Heart left ventricle (tissue), 16 donors: ENCODE results near the gene RGS6. TPM values are rescaled to one million over a fixed set of nuclear protein-coding genes. Genes with fewer than 3 reads are reported as not detected.
A peak's percentile ranks its signal among the peaks of the same experiment; 100 is the strongest.

ENCODE experiments used
- ATAC-seq, 4 donors: fragments of 200-7000 bp; cut with Tn5 transposase; one replicate each; pipeline ENCODE4 v1.9.1; 2020 to 2022; ENCODE audit warnings: moderate library complexity in 4 of 4, mild to moderate bottlenecking in 3 of 4, moderate number of reproducible peaks in 1 of 4
- DNase-seq, 5 donors: peaks; one replicate each; pipeline ENCODE4 v3.0.0-alpha.2; 2020
- H3K27ac ChIP-seq, 12 donors: fragments of 200-600 bp; sonication (generic) in 4 of 12; one replicate each; pipeline versions ENCODE4 v1.5.0 to v1.8.0; 2016 to 2022; ENCODE audit warnings: mild to moderate bottlenecking in 2 of 12
- H3K27me3 ChIP-seq, 9 donors: fragments of 200-600 bp; sonication (generic) in 2 of 9; one replicate each; pipeline versions ENCODE4 v1.5.1 to v1.8.0; 2016 to 2022; ENCODE audit warnings: mild to moderate bottlenecking in 3 of 9
- H3K36me3 ChIP-seq, 9 donors: fragments of 200-600 bp; sonication (generic) in 2 of 9; one replicate each; pipeline versions ENCODE4 v1.5.0 to v1.8.0; 2018 to 2022; ENCODE audit warnings: mild to moderate bottlenecking in 2 of 9
- H3K4me1 ChIP-seq, 12 donors: fragments of 200-600 bp; sonication (generic) in 4 of 12; one replicate each; pipeline versions ENCODE4 v1.5.0 to v1.8.0; 2016 to 2022; ENCODE audit warnings: mild to moderate bottlenecking in 3 of 12
- H3K4me3 ChIP-seq, 12 donors: fragments of 200-600 bp; sonication (generic) in 4 of 12; one replicate each; pipeline versions ENCODE4 v1.5.0 to v1.8.0; 2017 to 2022; ENCODE audit warnings: mild to moderate bottlenecking in 9 of 12, moderate library complexity in 4 of 12
- H3K9me3 ChIP-seq, 12 donors: fragments of 200-600 bp; sonication (generic) in 4 of 12; one replicate each; pipeline versions ENCODE4 v1.5.0 to v1.8.0; 2016 to 2022; ENCODE audit warnings: mild to moderate bottlenecking in 1 of 12
- CTCF ChIP-seq, 12 donors: fragments of 200-600 bp; sonication (generic) in 4 of 12; IDR thresholded peaks; one replicate each; pipeline versions ENCODE4 v1.5.0 to v1.8.0; 2018 to 2022; ENCODE audit warnings: antibody characterized with exemption in 12 of 12, mild to moderate bottlenecking in 5 of 12
- POLR2A ChIP-seq, 2 donors: fragments of 450-650 bp; IDR thresholded peaks; one replicate each; pipeline ENCODE4 v1.6.1; 2017; ENCODE audit warnings: antibody characterized with exemption in 2 of 2, mild to moderate bottlenecking in 2 of 2, moderate library complexity in 2 of 2
- WGBS, 4 donors: extraction: QIAGEN DNeasy Blood & Tissue Kit in 2 of 4; methylation state at CpG; one replicate each; pipeline versions ENCODE4 v1.1.5 to v1.1.7; 2013 to 2018; 5-methylcytosine and 5-hydroxymethylcytosine counted together
- intact Hi-C, 10 donors: fragments of 100-400 bp; cut with DNase I; formaldehyde crosslinking; loops; one replicate each; pipeline versions ENCODE4 v1.11.1 to v1.14.2; 2022
- polyA plus RNA-seq, 2 donors: library from polyadenylated mRNA; stranded (reverse); fragments of 200-250 nt; gene quantifications; one replicate each; pipeline ENCODE4 v1.2.3, GENCODE V29; 2013
- total RNA-seq, 9 donors: library from RNA; depleted of rRNA in 2 of 9; stranded (reverse); fragments of >200 nt in 2 of 9; fragmentation: NEBNext Ultra II Directional in 3 of 9; extraction: Animal tissue kit (Norgen Biotek cat#: 25700) in 3 of 9; gene quantifications; one replicate each; pipeline versions ENCODE4 v1.1.0 to v1.2.4, GENCODE V29; 2016 to 2023
- donor health status: ischemic (EF 13 %, LVEDD 7.1; RV severe dilation, severe dysfunction).
- donor health status: healthy with polysubstance abuse.
- donor health status: DM: no; HTN: yes; CAD: no.
- donor health status: DM: no; HTN: no; CAD: no.
- donor health status: ischemic (EF 25% LVEDD 6.9; RV normal size, moderate dysfunction).
- donor health status: ischemic (EF 25% LVEDD 5.7; RV mildly dilated, moderate dysfunction).
- donor health status: healthy.
- donor health status: DM: yes; HTN: yes; CAD: no.
- donor health status: ischemic (EF 35%, LVEDD 5.7; RV mildly dilated, moderate dysfunction).
- donor health status: nonischemic (EF 11% LVEDD 7.7; RV severe dilation, severe dysfunction).
- donor health status: DM: yes; HTN: yes; CAD: no.
- donor health status: PGD.
- donor health status: ischemic (EF 29% LVEDD 5.4; RV normal size, mild dysfunction).
- donor health status: nonischemic (EF 23%, LVEDD 6.1; RV moderate dilation, normal function).

Gene RGS6
- total and polyA plus RNA-seq, 11 donors, result 1.3 to 25.4 (median 15.1) TPM

- Histone ChIP-seq H3K4me3 (no peak overlapping the region), H3K4me1 (peaks cover 0 to 8% (median 0%) of the 10 kb centered on the region in 12 donors), H3K9me3 (no peaks in the 10 kb centered on the region), H3K27me3 (no peaks in the 10 kb centered on the region), H3K27ac (no peak overlapping the region), H3K36me3 (no peaks in the 10 kb centered on the region)
- TF ChIP-seq POLR2A (IDR thresholded peaks at IDR 0.05) (no peak), CTCF (IDR thresholded peaks at IDR 0.05) (no peak)
- intact Hi-C loops, result no loop called here
- ATAC-seq (no peak), DNase-seq (no peak)
- 78 to 87% (median 82%) methylated on average over 4 of the region's 4 CpGs for WGBS, 4 donors
Measured at GRCh38 chr14:72196237-72197015, 264.2 kb downstream of the RGS6 start.

GRCh38 chr14:72201645-72202044 lies 269.4 kb downstream of the RGS6 start:
- no peaks in the 10 kb centered on the region for H3K9me3 ChIP-seq
- H3K27ac ChIP-seq, result no peak overlapping the region
- ATAC-seq (no peak), DNase-seq (no peak)
- no peaks in the 10 kb centered on the region for H3K27me3 ChIP-seq
- no peaks in the 10 kb centered on the region for H3K36me3 ChIP-seq
- TF ChIP-seq CTCF (IDR thresholded peaks at IDR 0.05) (no peak), POLR2A (IDR thresholded peaks at IDR 0.05) (no peak)
- H3K4me1 ChIP-seq, result peaks cover 0 to 8% (median 0%) of the 10 kb centered on the region in 12 donors
- no peak overlapping the region for H3K4me3 ChIP-seq
- intact Hi-C loops, result no loop called here

GRCh38 chr14:72213424-72213823 lies 281.2 kb downstream of the RGS6 start:
- no peak for ATAC-seq
- Histone ChIP-seq H3K9me3 (no peaks in the 10 kb centered on the region), H3K4me1 (peaks cover 0 to 4% (median 0%) of the 10 kb centered on the region in 12 donors), H3K36me3 (no peaks in the 10 kb centered on the region), H3K27me3 (no peaks in the 10 kb centered on the region), H3K4me3 (no peak overlapping the region), H3K27ac (no peak overlapping the region)
- intact Hi-C loops, result no loop called here
- TF ChIP-seq CTCF (IDR thresholded peaks at IDR 0.05) (no peak), POLR2A (IDR thresholded peaks at IDR 0.05) (no peak)
- no peak for DNase-seq
- WGBS, 4 donors, result 80 to 86% (median 81%) methylated on average over 4 of the region's 4 CpGs

- H3K36me3 ChIP-seq, result no peaks in the 10 kb centered on the region
- H3K4me1 ChIP-seq, result peaks cover 0 to 2% (median 0%) of the 10 kb centered on the region in 12 donors
- no peak overlapping the region for H3K4me3 ChIP-seq
- no peaks in the 10 kb centered on the region for H3K27me3 ChIP-seq
- WGBS, 4 donors, result 41 to 55% (median 49%) methylated on average over 2 of the region's 2 CpGs
- TF ChIP-seq POLR2A (IDR thresholded peaks at IDR 0.05) (no peak), CTCF (IDR thresholded peaks at IDR 0.05) (no peak)
- no peak for DNase-seq
- intact Hi-C loops, result no loop called here
- ATAC-seq, result peak in 3 of 4 donors; percentile 41 to 52 (median 42)
- no peaks in the 10 kb centered on the region for H3K9me3 ChIP-seq
- no peak overlapping the region for H3K27ac ChIP-seq
Measured at GRCh38 chr14:72215080-72215479, 282.9 kb downstream of the RGS6 start.
